Embryonic facial prominence (tissue), 1 donor: Measurements from ENCODE around the gene TYW1.
"Not testable (repeated sequence)": the region's sequence is repeated elsewhere in the genome, so short reads cannot be mapped to it uniquely, and the experiment has no call there.

Experiments
- DNase-seq: peaks from one replicate; pipeline ENCODE4 v3.0.0-alpha.2; 2016; ENCODE audit errors: extremely low spot score

Gene TYW1

GRCh38 chr7:67128257-67128656 lies 131.6 kb downstream of the TYW1 start:
- not testable (repeated sequence) for DNase-seq

GRCh38 chr7:67130766-67131165 lies 134.1 kb downstream of the TYW1 start:
- not testable (repeated sequence) for DNase-seq

- DNase-seq, result not testable (repeated sequence)
Observed at GRCh38 chr7:67134912-67135311, 138.3 kb downstream of the TYW1 start.

- DNase-seq, result not testable (repeated sequence)
Observed at GRCh38 chr7:67135617-67136486, 139.2 kb downstream of the TYW1 start.

DNA sequence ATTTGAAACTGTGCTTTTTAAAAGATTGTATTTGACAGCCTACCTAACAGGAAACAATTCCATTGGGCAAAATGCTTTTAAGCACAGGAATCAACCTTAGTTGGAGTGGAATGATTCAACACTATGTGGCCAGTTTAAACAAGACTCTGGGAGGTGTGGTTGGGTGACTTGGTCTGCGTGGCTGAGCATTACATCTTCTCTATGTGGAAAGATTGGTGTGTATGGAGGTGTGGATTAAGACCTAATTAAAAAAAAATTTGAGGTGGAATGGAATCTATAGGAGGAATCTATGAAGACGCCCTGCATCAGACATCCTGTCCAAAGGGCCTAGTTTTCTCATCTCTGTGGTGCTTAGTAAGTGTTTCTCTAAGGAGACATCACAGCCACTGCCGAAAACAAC lies 140.9 kb downstream of the TYW1 start:
- DNase-seq, result not testable (repeated sequence)

GRCh38 chr7:67139876-67140275 lies 143.2 kb downstream of the TYW1 start:
- DNase-seq, result not testable (repeated sequence)

DNA sequence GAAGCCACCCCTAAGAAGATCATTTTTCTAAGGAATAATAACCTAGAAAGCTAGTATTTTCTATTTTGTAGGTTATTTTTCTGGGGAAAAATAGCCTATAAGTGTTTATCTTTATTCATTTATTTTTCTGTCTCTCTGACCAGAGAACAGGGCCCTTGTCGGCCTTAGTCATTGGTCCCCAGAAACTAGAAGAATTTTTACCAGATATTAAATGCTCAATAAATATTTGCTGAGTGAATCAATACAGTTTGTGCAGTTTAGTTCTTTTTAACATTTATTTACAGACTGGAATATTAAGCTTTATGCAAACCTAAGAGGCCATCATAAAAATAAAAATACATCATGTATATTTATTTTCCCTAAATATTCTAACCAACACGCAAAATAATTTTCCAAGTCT lies 144.4 kb downstream of the TYW1 start:
- DNase-seq, result not testable (repeated sequence)

- not testable (repeated sequence) for DNase-seq
Observed at GRCh38 chr7:67143091-67143786, 146.6 kb downstream of the TYW1 start.

DNA sequence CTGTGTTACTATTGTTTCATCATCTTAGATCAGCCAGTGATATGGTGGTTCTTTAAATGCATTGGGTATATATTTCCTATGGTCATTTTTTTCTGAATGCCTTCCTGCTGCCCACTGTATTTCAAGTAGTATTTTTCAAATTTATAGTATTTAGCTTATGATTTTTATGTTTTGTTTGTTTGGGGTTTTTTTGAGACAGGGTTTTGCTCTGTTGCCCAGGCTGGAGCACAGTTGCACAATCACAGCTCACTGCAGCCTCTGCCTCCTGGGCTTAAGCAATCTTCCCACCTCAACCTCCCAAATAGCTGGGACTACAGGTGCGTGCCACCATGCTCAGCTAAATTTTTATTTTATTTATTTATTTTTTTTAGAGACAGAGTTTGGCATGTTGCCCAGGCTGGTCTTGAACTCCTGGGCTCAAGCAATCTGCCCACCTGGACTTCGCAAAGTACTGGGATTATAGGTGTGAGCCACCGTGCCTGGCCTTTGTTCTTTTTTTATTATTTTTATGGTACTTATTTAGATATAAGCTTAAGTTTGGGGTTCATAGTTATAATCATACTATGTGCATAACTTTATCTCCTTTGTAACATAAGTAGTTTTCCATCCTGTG lies 149.1 kb downstream of the TYW1 start:
- DNase-seq, result not testable (repeated sequence)

GRCh38 chr7:67149131-67149530 lies 152.5 kb downstream of the TYW1 start:
- not testable (repeated sequence) for DNase-seq

GRCh38 chr7:67154374-67154773 lies 157.7 kb downstream of the TYW1 start:
- DNase-seq, result not testable (repeated sequence)

DNA sequence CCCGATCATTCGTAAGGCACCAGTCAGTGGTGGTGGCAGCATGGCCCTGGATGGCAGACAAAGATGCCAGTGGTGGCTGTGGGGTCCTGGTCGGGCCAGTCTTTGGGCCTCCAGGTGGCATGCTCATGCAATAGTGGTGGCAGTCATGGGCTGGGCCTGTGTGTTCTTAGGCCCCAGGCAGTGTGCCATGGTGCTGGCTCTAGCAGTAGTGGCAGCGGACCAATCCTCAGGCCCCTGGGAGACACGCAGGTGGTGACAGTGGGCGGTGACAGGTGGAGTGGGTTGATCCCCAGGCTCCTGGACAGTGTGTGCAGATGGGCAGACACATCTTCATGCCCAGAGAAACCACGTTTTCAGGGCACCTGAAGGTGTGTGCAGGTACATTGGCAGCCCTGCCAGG lies 159.4 kb downstream of the TYW1 start:
- not testable (repeated sequence) for DNase-seq

DNA sequence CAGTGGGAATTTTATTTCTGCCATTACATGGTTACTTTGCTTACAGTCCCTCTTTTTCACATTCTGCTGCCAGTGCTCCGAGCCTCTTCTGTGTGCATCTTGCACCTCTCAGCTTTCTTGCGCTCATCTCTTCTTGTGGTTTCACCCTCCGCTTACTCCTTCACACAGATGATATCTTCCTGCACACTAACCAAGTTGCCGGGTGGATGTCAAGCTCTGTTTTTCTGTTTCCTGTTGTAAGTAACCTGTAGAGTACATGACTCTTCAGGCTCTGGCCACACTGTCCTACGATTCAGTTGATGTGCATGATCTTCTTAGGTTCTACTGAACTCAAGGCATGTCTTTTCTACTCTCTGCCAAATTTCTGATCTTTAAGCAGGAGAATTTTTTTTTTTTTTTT lies 166.7 kb downstream of the TYW1 start:
- DNase-seq, result not testable (repeated sequence)

GRCh38 chr7:67171151-67171550 lies 174.5 kb downstream of the TYW1 start:
- not testable (repeated sequence) for DNase-seq

- not testable (repeated sequence) for DNase-seq
Observed at GRCh38 chr7:67176730-67177129, 180.1 kb downstream of the TYW1 start.

- not testable (repeated sequence) for DNase-seq
Observed at GRCh38 chr7:67178915-67179688, 182.5 kb downstream of the TYW1 start.

DNA sequence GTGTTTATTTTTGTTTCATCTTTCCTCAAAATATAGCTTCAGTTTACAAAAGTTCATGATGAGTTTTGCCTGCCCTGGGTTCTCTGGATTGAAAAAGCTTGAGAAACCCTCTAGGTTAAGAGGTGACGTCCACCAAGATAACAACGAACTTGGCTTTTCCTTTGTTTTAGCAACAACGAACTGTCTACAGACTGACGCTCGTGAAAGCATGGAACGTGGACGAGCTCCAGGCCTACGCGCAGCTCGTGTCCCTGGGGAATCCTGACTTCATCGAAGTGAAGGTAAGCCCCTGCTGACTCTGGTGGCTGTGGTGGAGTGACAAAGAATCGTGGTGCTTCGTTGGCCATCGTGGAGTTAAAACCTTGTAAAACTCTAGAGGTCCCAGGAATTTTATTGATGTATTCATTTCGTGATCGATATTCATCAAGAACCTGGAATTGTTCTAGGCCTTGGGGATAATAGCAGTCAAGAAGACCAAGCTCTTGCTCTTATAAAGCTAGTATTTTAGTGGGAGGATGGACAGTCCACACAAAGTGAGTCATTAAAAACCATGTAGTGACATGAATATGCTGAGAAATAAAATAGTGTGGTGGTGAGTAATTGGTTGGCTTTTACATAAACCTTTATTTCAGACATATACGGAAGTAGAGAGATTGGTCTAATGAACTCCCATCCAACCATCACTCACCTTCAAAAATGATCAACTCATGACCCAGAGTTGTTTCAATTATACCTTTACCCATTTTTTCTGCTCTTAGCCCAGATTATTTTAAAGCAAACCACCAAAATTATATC lies 186.5 kb downstream of the TYW1 start:
- not testable (repeated sequence) for DNase-seq

GRCh38 chr7:67184912-67185659 lies 188.5 kb downstream of the TYW1 start:
- DNase-seq, result not testable (repeated sequence)

DNA sequence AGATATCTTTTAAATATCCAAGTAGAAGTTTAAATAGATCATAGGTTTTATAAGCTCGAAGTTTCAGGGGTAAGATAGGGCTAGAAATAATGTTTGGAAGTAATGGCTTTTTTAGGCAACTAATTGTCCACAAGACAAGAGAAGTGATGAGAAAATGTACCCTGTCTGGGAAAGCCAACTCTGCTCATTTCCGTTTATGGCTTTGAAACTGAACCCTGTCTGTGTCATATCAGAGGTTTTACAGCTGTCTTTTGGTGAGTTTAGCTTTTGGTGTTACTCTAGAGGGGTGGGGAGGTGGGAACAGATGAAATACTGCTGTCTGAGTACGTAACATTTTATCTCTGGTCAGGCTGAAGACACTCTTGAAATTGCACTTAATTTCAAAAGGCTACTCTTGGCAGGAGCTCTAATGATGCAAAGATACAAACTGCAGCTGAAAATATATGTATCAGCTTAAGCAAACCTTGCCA lies 189.1 kb downstream of the TYW1 start:
- not testable (repeated sequence) for DNase-seq

DNA sequence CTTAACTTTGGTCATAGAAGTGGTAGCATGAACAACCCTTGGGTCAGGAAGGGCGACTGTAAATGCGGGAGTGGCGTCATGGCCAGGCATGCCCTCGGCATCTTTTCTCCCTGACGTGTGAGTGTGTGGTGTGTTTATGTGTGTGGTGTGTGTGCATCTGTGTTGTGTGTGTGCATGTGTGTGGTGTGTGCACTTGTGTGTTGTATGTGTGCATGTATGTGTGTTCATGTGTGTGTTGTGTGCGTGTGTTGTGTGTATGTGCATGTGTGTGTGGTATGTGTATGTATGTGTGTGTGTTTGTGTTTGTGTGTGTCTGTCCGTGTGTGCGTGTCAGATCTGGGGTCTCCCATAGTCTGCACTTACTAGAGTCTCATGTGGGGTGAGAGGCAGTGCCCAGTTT lies 192.5 kb downstream of the TYW1 start:
- not testable (repeated sequence) for DNase-seq
